ENCODE measurements around the gene NPIPB2.
"Not testable (repeated sequence)": the region's sequence is repeated elsewhere in the genome, so short reads cannot be mapped to it uniquely, and the experiment has no call there.

Gene NPIPB2

GRCh38 chr16:11957591-11958395, 15.9 kb upstream of the NPIPB2 start:
- no peak for DNase-seq

- DNase-seq = no peak
Measured at GRCh38 chr16:11956558-11956957, 14.7 kb upstream of the NPIPB2 start.

DNA sequence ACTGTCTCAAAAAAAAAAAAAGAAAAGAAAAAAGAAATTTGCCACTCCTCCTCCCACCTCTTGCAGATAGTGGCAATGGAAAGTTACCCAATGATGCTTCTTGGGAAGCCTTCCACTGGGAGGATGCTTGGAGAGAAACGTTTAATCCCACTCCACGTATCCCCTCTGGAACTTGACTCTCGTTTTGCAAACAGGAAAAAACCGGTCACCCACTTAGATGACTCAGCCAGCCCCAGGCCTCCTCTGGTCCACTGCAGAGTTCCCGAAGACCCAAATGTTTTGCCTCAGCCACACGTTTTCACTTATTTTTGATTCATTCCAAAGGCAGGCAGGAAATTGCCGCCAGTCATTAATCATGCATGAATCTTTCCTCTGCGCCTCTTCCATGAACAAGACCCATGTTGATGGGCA, 13.9 kb upstream of the NPIPB2 start:
- DNase-seq = no peak

- DNase-seq = not testable (repeated sequence)
Measured at GRCh38 chr16:11953576-11953975, 11.7 kb upstream of the NPIPB2 start.

DNA sequence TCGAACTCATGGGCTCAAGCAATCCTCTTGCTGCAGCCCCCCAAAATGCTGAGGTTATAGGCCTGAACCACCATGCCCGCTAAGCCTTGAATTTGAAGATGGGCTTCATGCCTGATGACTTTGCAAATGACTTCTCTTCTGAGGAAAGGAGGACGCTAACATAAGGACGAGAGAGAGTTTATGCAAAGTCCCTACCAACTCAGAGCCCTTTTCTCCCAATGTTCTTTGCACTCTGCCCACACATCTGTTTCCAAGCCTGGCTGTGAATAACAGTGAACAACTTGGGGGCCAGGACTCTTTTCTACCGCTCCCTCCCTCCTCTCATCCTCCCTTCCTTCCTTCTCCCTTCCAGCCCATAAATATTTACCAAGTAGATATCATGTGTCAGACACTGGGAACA, 8.5 kb upstream of the NPIPB2 start:
- DNase-seq = no peak

GRCh38 chr16:11949527-11949926, 7.7 kb upstream of the NPIPB2 start:
- DNase-seq = no peak

- no peak for DNase-seq
Measured at GRCh38 chr16:11948819-11949218, 7.0 kb upstream of the NPIPB2 start.

GRCh38 chr16:11946433-11946832, 4.6 kb upstream of the NPIPB2 start:
- DNase-seq = no peak

DNA sequence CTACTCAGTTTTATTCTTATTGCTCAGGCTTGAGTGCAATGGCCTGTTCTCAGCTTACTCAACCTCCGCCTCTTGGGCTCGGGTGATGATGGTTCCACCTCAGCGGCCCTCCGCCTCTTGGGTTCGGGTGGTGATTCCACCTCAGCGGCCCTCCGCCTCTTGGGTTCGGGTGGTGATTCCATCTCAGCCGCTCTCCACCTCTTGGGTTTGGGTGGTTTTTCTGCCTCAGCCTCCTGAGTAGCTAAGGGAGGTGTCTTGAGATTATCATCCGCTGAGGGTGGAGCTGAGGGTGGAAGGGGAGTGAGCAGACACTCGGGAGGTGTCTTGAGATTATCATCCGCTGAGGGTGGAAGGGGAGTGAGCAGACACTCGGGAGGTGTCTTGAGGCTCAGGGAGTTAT, 14.5 kb downstream of the NPIPB2 start:
- DNase-seq = not testable (repeated sequence)

DNA sequence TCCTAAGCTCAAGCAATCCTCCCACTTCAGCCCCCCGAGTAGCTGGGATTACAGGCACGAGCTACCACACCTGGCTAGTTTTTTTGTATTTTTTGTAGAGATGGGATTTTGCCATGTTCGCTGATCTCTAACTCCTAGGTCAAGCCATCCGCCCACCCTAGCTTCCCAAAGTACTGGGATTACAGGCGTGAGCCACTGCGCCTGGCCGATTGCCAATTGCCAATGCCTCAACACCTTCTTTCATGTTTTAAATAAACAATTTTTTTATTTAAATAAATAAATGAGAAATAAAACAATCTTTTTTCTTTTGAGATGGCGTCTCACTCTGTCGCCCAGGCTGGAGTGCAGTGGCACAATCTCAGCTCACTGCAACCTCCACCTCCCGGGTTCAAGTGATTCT, 17.8 kb downstream of the NPIPB2 start:
- DNase-seq = not testable (repeated sequence)

DNA sequence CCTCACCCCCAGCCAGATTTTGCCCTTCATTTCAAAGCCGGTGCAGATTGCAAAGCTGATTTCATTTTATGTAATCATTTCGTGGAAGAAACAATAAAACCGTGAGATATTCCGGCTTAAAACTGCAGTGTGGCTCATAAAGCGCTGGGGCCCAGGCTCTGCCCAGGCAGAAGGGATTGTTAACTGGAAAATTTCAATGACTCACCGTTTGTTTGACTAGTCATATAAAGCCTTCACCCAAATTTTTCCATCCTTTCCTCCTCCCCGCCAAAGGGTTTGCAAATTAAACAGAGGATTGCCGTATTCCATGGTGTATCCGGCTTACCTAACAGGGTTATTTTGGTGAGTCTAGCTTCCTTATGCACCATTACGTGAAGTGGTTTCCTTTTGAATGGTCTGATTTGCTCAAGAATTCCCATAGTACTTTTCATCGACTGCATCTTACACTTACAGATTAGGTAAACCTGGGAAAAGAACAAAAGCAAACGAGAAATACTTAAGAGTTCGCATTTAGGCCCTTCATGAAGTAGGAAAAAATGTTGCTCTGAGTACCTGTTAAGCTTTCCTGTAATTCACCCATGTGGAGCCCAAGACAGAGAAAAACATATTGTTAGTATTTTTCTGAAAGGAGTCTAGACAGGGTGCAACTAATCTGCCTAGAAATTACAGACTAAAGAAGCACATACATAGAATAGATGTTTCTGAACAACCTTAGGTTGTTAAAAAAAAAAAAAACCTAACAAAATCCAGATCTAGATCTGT, 25.1 kb downstream of the NPIPB2 start:
- DNase-seq = no peak

- peak; percentile 98 for DNase-seq
Measured at GRCh38 chr16:11915644-11916523, 26.0 kb downstream of the NPIPB2 start, which contains the start of gene GSPT1. GSPT1 (minus strand) TSS chr16:11915956; CDS start chr16:11915720, 236 bp downstream.

GRCh38 chr16:11915114-11915643, 26.7 kb downstream of the NPIPB2 start:
- DNase-seq = peak; percentile 39

DNA sequence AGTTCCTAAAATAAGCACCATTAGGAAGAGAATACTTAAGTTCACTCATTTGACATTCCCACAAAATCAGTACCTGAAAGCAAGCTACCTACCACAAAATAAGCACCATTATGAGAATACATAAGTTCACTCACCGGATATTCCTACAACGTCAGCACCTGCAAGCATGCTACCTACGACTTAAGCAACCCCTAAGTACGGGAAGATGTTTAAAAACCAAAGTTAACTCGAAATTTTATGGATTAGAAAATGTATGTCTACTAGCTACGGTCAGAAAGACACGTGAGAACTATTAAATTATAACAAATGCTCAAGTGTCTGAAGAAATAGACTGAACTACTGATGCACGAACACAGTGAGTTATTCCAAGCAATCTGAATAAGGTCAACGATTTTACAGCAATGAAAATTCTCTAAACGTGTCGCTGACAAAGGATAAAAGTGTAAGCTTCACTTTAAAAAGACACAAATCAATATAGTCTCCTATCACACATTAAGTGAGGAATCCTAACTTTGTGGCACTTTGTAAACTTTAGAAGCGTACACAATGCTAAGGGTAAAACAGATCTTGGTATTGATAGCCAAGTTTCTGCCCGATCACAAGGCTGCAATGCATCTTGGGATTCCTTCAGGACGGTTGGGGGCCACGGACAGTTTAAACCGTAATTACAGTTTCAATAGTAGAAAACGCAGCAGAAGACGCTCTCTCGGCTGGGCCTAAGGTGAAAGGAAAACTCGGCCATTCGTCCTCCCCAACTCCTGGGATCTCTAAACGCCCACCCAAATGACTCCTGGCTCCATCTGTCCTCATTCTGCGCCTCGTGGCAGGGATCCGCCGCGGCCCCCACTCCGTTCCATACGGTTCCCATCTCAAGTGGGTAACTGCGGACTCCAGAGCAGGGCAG, 27.4 kb downstream of the NPIPB2 start:
- DNase-seq = no peak

DNA sequence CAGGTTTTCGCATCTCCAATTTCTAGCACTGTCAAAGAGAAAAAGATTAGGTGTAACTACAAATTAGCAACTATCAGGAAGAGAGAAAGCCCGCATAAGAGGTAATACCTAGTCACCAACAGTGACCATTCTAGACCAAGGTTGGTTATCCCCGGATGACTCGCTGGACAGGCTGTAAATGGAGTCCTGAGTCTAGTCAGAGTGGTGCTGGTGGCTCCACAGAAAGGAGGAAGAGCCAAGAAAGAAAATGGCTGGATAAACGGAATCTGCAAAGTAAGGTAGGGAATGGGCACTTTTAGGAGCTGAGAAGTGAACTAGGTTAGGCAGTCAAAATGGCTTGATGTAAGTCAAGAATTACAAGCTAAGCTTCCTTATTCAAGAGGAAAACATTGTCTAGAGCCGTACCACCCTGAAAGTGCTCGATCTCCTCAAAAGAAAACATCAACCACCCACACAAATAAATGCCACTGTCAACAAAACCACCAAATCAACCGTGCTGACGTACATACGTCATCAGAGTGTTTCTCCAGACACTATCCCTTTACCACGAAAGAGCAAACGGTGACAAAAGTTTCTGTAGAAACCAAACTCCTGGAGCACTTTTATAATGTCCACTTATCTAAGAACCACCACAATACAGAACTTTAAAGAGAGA, 28.3 kb downstream of the NPIPB2 start:
- no peak for DNase-seq

DNA sequence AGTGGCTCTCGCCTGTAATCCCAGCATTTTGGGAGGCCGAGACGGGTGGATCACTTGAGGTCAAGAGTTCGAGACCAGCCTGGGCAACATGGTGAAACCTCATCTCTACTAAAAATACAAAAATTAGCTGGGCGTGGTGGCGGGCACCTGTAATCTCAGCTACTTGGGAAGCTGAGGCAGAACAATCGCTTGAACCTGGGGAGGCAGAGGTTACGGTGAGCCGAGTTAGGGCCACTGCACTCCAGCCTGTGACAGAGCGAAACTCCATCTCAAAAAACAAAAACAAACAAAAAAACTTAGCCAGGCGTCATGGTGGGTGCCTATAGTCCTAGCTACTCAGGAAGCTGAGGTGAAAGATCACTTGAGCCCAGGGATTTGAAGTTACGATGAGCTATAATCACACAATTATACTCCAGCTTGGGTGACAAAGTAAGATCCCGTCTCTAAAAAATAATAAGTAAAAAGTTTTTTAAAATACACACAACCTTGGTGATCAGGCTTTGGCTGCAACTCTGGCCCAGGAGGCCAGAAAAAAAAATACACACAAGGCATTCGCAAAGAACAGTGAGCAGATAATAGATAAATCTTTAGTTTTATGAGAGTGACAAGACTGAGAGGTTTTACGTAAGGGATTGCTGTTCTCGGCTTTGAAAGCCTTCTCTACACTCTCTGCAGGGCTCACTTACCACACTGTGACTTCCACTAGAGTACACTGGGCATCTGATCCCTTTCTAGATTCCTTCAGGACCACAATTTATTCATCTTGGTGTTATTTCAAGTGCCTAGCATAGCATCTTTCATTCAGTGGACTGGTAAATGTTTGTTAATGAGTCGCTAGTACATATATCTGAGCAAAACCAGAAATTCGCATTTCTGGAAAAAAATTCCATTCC, 31.9 kb downstream of the NPIPB2 start:
- DNase-seq = no peak

DNA sequence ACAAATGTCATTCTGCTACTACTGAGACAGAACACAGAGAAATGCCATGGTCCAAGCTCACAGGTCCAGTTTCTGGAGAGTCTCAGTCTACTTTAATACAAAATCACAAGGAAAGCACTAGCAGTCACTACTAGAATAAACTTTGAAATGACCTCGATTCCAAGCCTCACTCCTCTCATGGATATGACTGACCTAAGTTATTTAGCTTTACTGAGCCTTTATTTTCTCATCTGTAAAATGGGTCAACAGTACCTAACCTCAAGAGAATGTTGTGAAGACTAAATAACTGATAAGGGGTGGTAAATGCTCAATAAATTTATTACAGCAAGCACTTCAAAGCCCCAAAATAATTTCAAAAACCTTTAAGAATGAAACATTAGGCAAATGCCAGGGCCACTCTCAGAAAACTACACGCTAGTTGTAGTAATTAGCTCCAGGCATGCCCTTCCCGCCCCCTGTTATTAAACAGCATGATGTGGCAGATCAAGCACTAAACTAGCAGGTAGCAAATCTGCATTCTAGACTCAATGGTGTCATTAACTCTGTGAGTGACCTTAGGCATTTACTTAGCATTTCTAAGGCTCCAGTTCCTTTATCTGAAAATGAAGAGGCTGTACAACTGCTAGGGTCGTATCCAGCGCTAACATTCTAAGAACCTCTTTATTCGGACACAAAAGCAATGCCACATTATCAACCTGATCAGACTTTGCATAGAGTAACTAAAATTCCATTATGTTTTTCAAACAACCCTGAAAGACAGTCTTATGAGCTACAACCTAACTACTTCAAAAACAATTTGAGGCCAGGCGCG, 34.5 kb downstream of the NPIPB2 start:
- no peak for DNase-seq

DNA sequence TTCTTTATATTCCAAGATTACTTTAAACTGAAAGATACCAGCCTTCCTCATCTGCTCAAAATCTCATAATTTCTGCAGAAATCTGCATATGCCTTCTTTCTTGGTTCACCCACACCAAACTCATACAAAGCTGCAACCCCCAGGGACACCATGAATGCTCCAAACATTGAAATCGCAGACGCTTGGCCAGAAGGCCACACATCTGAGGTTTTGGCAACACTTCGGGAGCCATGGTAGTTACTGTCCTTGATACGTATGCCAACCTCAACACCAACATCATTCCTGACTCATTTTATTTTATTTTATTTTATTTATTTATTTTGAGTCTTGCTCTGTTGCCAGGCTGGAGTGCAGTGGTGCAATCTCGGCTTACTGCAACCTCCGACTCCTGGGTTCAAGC, 37.9 kb downstream of the NPIPB2 start:
- no peak for DNase-seq

DNA sequence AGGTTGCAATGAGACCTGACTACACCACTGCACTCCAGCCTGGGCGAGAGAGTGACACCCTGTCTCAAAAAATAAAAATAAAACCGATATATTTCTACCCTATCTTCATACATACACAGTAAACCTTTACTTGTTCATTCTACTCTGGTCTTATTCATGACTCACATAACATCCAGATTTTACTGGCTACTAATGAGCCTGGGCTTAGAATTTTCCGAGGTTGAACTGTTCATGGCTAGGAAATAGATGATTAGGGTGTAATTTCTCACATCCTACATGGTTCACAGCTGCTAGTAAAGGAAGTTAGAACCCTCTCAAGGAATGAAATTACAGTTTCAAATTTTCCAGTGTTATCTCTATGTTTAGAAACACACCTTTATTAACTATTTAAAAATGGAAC, 40.8 kb downstream of the NPIPB2 start:
- no peak for DNase-seq
